GM19438 (cell line): Measurements from ENCODE around the gene RPS6KB1.
A peak's percentile ranks its signal among the peaks of the same experiment; 100 is the strongest.
"Not testable (repeated sequence)": the region's sequence is repeated elsewhere in the genome, so short reads cannot be mapped to it uniquely, and the experiment has no call there.

Experiments
- ATAC-seq: cut with Tn5 transposase; IDR thresholded peaks from one replicate; pipeline ENCODE4 v1.9.1; 2021; ENCODE audit warnings: low read depth; ENCODE audit not compliant: unreplicated experiment

RPS6KB1 gene

GRCh38 chr17:59892924-59893675 lies at the start of gene RPS6KB1, which contains the start of gene TUBD1:
Gene RPS6KB1 (plus strand): TSS chr17:59893121. CDS start chr17:59893185, 64 bp downstream.
Gene TUBD1 (minus strand): TSS chr17:59892943. CDS start chr17:59891002, 1,941 bp downstream.
- peak; percentile 83 for ATAC-seq

DNA sequence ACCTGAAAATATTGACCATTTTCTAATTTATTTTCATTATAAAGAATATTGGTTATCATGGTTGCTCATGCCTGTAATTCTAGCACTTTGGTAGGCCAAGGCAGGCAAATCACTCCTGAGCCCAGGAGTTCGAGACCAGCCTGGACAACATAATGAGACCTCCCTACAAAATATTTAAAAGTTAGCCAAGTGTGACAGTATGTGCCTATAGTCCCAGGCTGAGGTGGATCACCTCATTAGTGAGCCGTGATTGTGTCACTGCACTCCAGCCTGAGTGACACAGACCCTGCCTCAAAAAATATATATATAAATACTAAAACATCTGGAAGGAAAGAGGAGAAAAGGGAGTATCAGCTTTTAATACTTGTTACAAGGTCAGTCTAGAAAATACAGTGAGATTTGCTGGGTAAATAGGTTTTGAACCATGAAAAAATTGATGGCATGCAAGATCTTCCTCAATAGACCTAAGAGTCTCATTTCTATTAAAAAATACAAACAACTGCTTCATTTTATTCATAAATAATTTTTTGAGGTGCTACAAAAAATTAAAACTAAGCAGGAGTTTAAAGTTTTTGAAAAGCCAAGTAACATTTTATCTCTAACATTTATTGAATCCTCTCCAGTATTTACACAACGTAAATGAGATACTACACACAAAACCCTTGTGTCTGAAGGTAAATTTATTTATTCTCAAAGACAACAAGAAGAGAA lies 47.9 kb upstream of the RPS6KB1 start:
- ATAC-seq: no peak

DNA sequence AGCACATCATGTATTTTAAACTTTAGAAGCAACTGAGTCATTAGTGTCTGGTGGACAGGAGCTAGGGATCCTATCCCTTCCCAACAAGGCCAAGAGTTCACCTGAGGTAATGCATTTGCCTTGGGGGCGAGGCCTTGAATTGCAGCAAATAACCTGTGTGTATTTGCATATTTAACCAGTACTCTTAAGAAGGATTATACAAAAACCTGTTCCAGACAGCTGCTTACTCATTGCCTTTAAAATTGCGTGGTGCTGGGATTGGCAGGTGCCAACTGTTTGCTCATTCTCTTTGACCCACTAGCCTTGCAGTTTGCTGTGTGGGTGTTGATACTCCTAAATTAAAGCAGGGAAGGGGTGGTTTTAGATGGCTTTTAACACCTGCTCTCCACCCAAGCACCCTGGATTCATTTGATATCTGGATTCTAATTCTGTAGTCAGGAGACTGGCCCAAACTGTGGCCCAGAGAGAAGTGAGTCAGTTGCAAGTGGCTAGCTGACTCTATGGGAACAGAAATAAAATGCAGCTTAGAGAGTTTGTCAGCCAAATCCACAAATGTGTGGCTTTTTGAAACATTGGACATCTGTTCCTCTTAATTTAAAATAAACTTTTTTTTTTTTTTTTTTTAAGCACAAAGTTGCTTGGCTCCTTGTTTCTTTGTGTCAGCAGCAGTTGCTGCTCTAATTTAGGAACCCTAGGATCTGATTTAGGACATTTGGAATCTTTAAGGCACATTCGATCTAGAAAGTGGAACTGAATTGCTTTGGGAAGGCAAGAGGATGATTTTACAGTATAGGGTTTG lies 47.1 kb upstream of the RPS6KB1 start:
- no peak for ATAC-seq

DNA sequence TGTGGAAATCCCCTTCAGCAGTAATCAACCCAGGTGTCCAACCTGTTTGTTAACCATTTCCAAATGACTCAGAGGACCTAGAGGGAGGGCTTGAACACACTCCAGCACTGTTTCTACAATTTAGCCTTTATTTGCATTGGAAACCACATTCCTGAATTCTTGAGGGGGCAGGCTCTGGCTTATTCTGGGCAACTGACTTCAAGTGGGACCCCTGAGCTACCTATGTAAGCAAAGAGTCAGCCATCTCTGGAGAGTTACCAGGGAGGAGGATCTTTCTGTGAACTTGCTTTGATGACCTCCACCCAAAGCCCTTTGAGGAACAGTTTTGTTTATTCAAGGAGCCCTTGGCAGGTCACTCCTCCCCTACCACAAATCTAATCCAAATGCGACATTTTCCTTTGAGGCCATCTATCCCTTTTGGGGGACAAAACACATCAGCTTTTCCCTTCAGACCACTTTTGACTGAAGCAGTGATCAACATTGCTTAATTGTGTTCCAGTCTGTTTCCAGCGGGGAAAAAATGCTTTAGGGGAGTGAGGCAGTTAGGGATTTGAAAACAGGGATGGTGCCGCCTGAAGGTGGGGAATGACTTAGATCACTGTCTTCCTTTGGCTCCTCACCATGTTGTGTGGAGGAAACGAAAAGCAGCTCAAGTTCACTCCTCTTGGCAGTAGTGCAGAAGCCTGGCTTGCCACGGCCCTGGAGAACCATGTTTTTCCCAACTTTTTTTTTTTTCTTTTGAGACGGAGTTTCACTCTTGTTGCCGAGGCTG lies 46.3 kb upstream of the RPS6KB1 start:
- ATAC-seq: peak; percentile 40

DNA sequence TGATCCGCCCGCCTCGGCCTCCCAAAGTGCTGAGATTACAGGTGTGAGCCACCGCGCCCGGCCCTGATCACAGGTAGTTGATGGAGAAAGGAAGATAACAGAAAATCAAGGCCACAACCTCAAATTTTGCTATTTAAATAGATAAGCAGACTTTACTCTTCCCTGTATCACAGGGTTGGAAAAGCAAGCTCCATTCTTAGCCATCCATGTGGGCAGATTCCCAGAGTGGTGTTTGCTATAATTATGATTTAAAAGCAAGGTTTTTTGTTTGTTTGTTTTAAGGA lies 44.6 kb upstream of the RPS6KB1 start:
- no peak for ATAC-seq

DNA sequence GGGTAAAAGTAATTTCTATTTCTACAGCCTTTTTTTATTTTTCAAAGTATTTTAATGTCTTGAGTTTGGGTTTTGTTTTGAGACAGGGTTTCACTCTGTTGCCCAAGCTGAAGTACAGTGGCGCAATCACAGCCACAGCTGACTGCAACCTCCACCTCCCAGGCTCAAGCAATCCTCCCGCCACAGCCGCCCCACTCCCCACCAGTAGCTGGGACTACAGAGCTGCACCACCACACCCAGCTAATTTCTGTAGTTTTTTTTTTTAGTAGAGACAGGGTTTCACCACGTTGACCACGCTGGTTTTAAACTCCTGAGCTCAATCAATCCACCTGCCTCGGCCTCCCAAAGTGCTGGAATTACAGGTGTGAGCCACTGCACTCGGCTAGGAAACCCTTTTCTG lies 44.1 kb upstream of the RPS6KB1 start:
- no peak for ATAC-seq

DNA sequence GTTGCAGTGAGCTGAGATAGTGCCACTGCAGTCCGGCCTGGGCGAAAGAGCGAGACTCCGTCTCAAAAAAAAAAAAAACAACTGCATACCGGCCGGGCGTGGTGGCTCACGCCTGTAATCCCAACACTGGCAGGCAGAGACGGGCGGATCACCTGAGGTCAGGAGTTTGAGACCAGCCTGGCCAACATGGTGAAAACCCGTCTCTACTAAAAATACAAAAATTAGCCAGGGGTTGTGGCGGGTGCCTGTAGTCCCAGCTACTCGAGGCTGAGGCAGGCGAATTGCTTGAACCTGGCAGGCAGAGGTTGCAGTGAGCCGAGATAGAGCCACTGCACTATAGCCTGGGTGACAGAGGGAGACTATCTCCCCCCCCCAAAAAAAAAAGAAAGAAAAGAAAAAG lies 42.6 kb upstream of the RPS6KB1 start:
- not testable (repeated sequence) for ATAC-seq

DNA sequence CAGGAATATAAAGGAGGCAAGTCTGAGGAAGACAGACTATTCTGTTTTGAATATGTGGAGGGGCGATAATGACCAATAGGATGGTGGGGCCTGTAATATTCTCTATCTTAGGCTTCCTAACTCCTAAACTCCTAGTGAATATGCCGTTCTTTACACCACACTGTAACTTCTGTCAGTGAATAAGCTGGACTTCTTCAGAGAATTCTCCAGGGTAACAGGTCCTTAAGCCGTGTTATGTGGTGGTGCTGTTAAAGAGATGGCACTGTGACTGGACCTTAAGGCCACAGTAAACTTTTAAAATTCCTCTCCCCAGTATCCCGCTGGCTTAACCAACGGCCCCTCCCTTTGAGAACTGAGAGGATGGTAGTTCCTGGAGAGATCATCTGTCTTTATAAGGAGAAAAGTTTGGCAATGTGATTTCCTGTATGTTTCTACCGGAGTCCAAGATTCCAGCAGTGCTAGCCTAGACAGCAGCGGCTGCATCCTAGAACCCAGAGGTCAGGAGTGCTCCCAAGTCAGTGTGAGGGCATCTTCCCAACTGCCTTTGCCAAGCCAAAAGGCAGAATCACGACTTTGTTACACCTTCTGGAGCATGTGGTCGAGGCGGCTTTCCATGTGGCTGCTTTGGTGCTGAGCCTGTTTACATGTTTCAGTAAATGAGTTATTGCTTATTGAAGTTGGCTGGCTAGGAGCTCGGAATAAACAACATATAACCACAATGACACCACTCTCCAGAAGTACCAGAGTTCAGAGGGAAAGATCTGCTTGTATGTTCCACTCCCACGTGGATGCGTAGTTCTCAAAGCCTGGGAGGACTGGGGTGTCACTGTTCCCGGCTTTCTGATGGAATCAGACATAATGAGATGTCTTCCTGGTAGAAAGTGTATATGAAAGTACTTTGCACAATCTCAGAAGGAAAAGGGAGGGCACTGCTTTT lies 41.2 kb upstream of the RPS6KB1 start:
- ATAC-seq: no peak

DNA sequence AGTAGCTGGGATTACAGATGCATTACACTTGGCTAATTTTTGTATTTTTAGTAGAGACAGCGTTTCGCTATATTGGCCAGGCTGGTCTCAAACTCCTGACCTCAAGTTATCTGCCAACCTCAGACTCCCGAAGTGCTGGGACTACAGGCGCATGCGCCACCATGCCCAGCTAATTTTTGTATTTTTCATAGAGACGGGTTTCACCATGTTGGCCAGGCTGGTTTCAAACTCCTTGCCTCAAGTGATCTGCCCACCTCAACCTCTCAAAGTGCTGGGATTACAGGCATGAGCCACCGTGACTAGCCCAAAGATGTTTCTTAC lies 40.1 kb upstream of the RPS6KB1 start:
- not testable (repeated sequence) for ATAC-seq

- peak; percentile 68 for ATAC-seq
Observed at GRCh38 chr17:59853168-59853918, 39.6 kb upstream of the RPS6KB1 start.

- not testable (repeated sequence) for ATAC-seq
Observed at GRCh38 chr17:59853919-59854729, 38.8 kb upstream of the RPS6KB1 start.

DNA sequence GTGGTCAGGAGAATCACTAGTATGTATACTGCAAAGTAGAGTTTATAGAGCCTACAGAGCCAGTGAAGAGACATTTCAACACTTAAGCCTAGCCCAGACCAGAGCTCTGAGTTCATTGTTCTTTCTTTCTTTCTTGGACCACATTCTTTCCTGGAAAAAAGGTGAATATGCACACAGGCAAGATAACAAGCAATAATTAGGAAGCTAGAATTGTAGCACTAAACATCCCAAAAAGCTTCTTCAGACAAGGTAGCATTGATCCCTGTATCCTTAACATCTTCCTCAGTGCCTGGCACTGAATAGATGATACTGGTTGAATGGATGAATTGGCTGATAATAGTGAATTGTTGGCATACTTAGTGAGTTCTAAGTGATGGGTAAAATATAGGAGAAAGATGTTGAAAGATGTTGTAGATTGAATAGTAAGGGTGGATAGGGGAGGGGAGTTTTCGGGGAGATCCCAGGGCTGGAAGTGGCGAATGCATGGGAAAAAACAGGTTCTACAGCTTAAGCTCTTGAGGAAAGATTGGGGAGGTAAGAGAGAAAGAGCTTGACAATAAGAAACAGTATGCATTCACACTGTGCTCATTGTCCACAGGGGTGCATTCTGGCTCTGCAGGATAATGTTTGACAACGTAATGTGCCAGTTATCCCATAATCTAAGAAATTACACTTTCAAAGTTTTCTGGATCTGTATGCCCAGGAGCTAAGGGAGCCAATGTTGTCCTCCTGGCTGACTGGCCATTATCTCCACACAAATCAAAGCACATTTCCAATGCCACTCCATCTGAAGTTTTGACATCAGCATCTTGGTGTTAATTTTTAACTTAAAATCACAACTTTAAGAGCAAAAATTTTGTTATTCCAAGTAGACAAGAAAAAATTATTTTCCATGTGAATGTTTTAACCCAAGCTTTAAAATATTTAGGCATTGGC lies 35.8 kb upstream of the RPS6KB1 start:
- ATAC-seq: no peak

GRCh38 chr17:59858167-59858816 lies 34.6 kb upstream of the RPS6KB1 start:
- no peak for ATAC-seq

GRCh38 chr17:59858932-59859331 lies 34.0 kb upstream of the RPS6KB1 start:
- no peak for ATAC-seq

- no peak for ATAC-seq
Observed at GRCh38 chr17:59859444-59860025, 33.4 kb upstream of the RPS6KB1 start.

DNA sequence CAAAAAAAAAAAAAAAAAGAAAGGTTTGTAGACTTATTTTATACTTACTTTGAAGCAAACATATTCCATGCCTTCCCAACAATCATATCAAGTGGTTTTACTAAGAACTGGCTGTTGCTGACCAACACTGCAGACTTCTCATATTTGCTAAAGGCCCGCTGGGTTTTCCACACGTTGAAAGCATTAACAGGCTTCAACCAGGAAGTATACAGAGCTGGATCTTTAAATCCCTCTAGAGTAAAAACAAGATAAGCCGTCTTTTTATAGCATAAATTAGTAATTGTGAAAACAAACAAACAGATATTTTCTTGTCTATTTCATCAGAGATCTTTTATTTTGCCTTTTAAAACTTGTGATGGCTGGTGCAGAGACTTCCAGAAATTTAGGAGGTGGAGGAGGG lies 29.3 kb upstream of the RPS6KB1 start:
- no peak for ATAC-seq
